Fibroblast of lung (primary cell): ENCODE data around the gene ZNF423. TPM values are rescaled to one million over a fixed set of nuclear protein-coding genes. Genes with fewer than 3 reads are reported as not detected.

ENCODE experiments used
- DNase-seq, 2 donors: peaks; one replicate each; pipeline versions ENCODE4 v3.0.0 to v3.0.0-alpha.2; 2010; ENCODE audit warnings: low read depth in 2 of 2
- H2AFZ ChIP-seq: 2 replicates; pipeline ENCODE4 v1.5.1; 2012; ENCODE audit warnings: low read length, control low read depth, inconsistent platforms
- H3K27ac ChIP-seq: 2 replicates; pipeline ENCODE4 v1.5.1; 2011; ENCODE audit warnings: low read length, control low read depth; ENCODE audit not compliant: insufficient read depth
- H3K27me3 ChIP-seq: 2 replicates; pipeline ENCODE4 v1.5.1; 2011; ENCODE audit warnings: mild to moderate bottlenecking, low read length; ENCODE audit not compliant: control insufficient read depth, insufficient read depth
- H3K36me3 ChIP-seq: 2 replicates; pipeline ENCODE4 v1.5.1; 2011; ENCODE audit warnings: low read length; ENCODE audit not compliant: control insufficient read depth, insufficient read depth
- H3K4me1 ChIP-seq: 2 replicates; pipeline ENCODE4 v1.5.1; 2011; ENCODE audit warnings: low read length; ENCODE audit not compliant: control insufficient read depth, insufficient read depth; ENCODE audit errors: extremely low read depth
- H3K4me2 ChIP-seq: 2 replicates; pipeline ENCODE4 v1.5.1; 2011; ENCODE audit warnings: low read length, control low read depth; ENCODE audit not compliant: insufficient read depth; ENCODE audit errors: extremely low read depth
- H3K4me3 ChIP-seq, 4 experiments: fragments of 200-600 bp in 1 of 4; sonication (generic) in 1 of 4; replicated peaks in 1 of 4; 2 replicates each; pipeline ENCODE4 v1.5.1; 2011 to 2016; ENCODE audit warnings: low read length in 4 of 4, low read depth in 3 of 4, mild to moderate bottlenecking in 3 of 4, control low read depth in 2 of 4, inconsistent platforms in 1 of 4, mixed read lengths in 1 of 4; ENCODE audit not compliant: insufficient read depth in 1 of 4; ENCODE audit errors: control extremely low read depth in 1 of 4
- H3K79me2 ChIP-seq: 2 replicates; pipeline ENCODE4 v1.5.1; 2012; ENCODE audit warnings: mild to moderate bottlenecking, low read length, inconsistent platforms; ENCODE audit not compliant: control insufficient read depth, insufficient read depth
- H3K9ac ChIP-seq: 2 replicates; pipeline ENCODE4 v1.5.1; 2011; ENCODE audit warnings: mild to moderate bottlenecking, low read length, control low read depth; ENCODE audit not compliant: insufficient read depth
- H3K9me3 ChIP-seq: 2 replicates; pipeline ENCODE4 v1.5.1; 2012; ENCODE audit warnings: low read depth, low read length; ENCODE audit not compliant: control insufficient read depth, insufficient read depth
- H4K20me1 ChIP-seq: 2 replicates; pipeline ENCODE4 v1.5.1; 2011; ENCODE audit warnings: low read length; ENCODE audit not compliant: control insufficient read depth, insufficient read depth; ENCODE audit errors: extremely low read depth
- CTCF ChIP-seq, 2 donors: IDR thresholded peaks in 1 of 2; conservative IDR thresholded peaks in 1 of 2; 1 replicate in 1 of 2; 2 replicates in 1 of 2; pipeline ENCODE4 v1.5.1; 2011 to 2012; ENCODE audit warnings: low read length in 2 of 2, control low read depth in 1 of 2, inconsistent platforms in 1 of 2, low read depth in 1 of 2, mild to moderate bottlenecking in 1 of 2
- EZH2 ChIP-seq: IDR thresholded peaks from 2 replicates; pipeline ENCODE4 v1.5.1; 2012; ENCODE audit warnings: low read length, control low read depth, mild to moderate bottlenecking; ENCODE audit errors: missing control alignments
- polyA plus RNA-seq, 2 donors: library from polyadenylated mRNA; depleted of rRNA in 1 of 2; stranded (reverse) in 1 of 2; unstranded in 1 of 2; fragments of >200 nt; gene quantifications; 2 replicates each; pipeline ENCODE4 v1.2.1, GENCODE V29; 2011 to 2012; ENCODE audit warnings: missing spikeins in 1 of 2
- total RNA-seq: library from RNA; depleted of rRNA; stranded (reverse); fragments of >200 nt; gene quantifications from 2 replicates; pipeline ENCODE4 v1.2.1, GENCODE V29; 2014

Gene ZNF423
- total and polyA plus RNA-seq, 2 donors (not counting 1 experiment from before 2014, with no cell fraction given), result 0.07 to 0.17 TPM

- H3K27ac ChIP-seq, result no peak overlapping the region
- no peak overlapping the region for H3K4me2 ChIP-seq
- TF ChIP-seq EZH2 (no peak), CTCF (conservative IDR thresholded peaks at IDR 0.05 in 1 of 2, IDR thresholded peaks at IDR 0.05 in 1 of 2; ENCODE audit: low read depth in 1 of 2, low read length in 2 of 2) (no peak)
- H3K9me3 ChIP-seq, result no peaks in the 10 kb centered on the region
- H4K20me1 ChIP-seq, result no peaks in the 10 kb centered on the region
- H2AFZ ChIP-seq, result no peak overlapping the region
- no peak for DNase-seq
- H3K79me2 ChIP-seq, result no peaks in the 10 kb centered on the region
- no peaks in the 10 kb centered on the region for H3K36me3 ChIP-seq
- H3K4me1 ChIP-seq, result no peaks in the 10 kb centered on the region
- no peak overlapping the region for H3K9ac ChIP-seq
- H3K4me3 ChIP-seq, result no peak overlapping the region
- H3K27me3 ChIP-seq, result no peaks in the 10 kb centered on the region
Measured at GRCh38 chr16:49494891-49495566, 360.9 kb downstream of the ZNF423 start.

- Histone ChIP-seq H3K4me2 (no peak overlapping the region), H3K27ac (no peak overlapping the region), H3K27me3 (no peaks in the 10 kb centered on the region), H3K9me3 (no peaks in the 10 kb centered on the region), H3K4me3 (no peak overlapping the region), H4K20me1 (no peaks in the 10 kb centered on the region), H3K79me2 (no peaks in the 10 kb centered on the region), H3K36me3 (no peaks in the 10 kb centered on the region), H2AFZ (no peak overlapping the region), H3K4me1 (no peaks in the 10 kb centered on the region), H3K9ac (no peak overlapping the region)
- TF ChIP-seq EZH2 (no peak), CTCF (conservative IDR thresholded peaks at IDR 0.05 in 1 of 2, IDR thresholded peaks at IDR 0.05 in 1 of 2; ENCODE audit: low read depth in 1 of 2, low read length in 2 of 2) (no peak)
- DNase-seq, result no peak
Measured at GRCh38 chr16:49494474-49494873, 361.4 kb downstream of the ZNF423 start.

- Histone ChIP-seq H3K27me3 (no peaks in the 10 kb centered on the region), H3K4me1 (no peaks in the 10 kb centered on the region), H3K9me3 (no peaks in the 10 kb centered on the region), H4K20me1 (no peaks in the 10 kb centered on the region), H3K4me3 (no peak overlapping the region), H3K4me2 (no peak overlapping the region), H3K27ac (no peak overlapping the region), H3K79me2 (no peaks in the 10 kb centered on the region), H3K9ac (no peak overlapping the region), H3K36me3 (no peaks in the 10 kb centered on the region), H2AFZ (no peak overlapping the region)
- TF ChIP-seq CTCF (conservative IDR thresholded peaks at IDR 0.05 in 1 of 2, IDR thresholded peaks at IDR 0.05 in 1 of 2; ENCODE audit: low read depth in 1 of 2, low read length in 2 of 2) (no peak), EZH2 (no peak)
- no peak for DNase-seq
Measured at GRCh38 chr16:49493836-49494235, 362.1 kb downstream of the ZNF423 start.
